ENCODE data around the gene CPD.
"Not testable (repeated sequence)": the region's sequence is repeated elsewhere in the genome, so short reads cannot be mapped to it uniquely, and the experiment has no call there.

CPD gene

GRCh38 chr17:30378825-30379302 lies at the start of gene CPD:
Gene CPD, plus strand, starts transcription at chr17:30378927. Its CDS starts 54 bp downstream, at chr17:30378981.
- peak; percentile 93 to 97 for DNase-seq (ENCODE audit: low read depth in 2 of 2)

DNA sequence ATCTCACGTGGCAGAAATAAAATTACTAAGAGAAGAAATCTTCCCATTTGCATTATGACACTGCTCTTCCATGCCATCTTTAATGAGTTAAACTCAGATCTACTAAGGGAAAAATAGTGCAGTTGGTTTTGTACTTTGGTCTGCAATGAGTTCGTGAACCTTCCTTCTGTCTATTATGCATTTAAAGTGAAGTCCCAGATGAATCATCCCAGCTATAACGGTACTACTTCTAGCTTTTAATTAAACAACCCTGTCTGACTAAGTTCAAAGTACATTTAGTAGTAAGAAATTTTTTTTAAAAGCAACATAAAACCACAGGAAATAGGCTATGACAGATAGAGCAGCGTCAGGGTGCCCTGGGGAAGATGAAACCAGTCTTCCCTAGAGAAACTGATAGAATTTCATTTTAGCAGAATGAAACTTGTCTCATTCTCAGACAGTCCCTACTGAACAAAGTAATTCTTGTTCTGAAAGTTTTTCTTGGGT lies 46.6 kb upstream of the CPD start:
- DNase-seq (ENCODE audit: low read depth in 2 of 2) = peak in 1 of 2 experiments; percentile 26

GRCh38 chr17:30333503-30334360 lies 45.0 kb upstream of the CPD start, which contains the start of gene TMIGD1:
Gene TMIGD1, minus strand, starts transcription at chr17:30334057. Its CDS starts 1,924 bp downstream, at chr17:30332133.
- DNase-seq (ENCODE audit: low read depth in 2 of 2) = no peak

DNA sequence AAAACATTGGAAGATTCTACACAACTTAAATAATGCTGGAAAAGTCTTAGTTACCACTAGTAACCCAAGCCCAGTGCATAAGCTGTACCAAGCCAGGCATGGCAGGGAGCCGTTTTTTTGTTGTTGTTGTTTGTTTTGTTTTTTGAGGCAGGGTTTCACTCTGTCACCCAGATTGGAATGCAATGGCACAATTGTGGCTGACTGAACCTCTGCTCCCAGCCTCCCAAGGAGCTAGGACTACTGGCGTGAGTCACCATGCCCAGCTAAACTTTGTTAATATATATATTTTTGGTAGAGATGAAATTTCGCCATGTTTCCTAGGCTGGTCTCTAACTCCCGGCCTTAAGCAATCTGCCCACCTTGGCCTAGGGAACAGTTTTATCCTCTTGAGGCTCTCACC lies 44.3 kb upstream of the CPD start:
- DNase-seq (ENCODE audit: low read depth in 2 of 2) = no peak

DNA sequence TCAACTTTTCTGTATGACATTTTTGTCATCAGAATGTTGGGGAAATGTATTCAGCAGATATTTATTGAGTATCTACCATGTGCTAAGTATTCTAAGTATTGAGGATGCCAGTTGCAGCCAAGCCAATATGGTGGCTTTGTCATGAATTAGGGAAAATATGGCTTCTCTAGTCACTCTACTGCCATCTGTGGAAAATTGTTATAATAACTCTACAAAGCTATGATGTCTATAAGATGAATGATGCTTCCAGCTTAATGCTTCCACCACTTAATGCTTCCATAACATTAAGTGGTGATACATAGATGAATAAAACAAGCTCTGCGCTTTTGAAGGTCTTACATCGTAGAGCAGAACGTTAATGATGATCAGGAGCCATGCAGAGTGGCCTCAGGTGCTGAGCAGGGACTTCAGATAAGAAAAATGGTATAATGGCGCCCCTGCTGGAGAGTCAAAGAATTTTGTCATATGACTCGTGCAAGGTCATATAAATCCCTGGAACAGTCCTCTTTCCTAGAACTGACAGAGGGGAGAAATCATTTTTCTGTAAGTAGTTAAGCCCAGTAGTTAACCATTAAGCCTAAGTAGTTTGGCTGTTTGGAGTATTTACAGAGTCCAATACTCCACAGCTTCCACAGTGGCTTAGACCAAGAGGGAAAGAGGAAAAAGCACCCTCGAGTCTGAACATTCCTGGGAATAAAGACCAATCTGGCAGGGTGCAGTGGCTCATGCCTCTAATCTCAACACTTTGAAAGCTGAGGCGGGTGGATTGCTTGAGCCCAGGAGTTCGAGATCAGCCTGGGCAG lies 42.2 kb upstream of the CPD start:
- DNase-seq (ENCODE audit: low read depth in 2 of 2) = peak in 1 of 2 experiments; percentile 53

GRCh38 chr17:30337393-30337999 lies 41.2 kb upstream of the CPD start:
- DNase-seq (ENCODE audit: low read depth in 2 of 2) = no peak

GRCh38 chr17:30339086-30339485 lies 39.6 kb upstream of the CPD start:
- no peak for DNase-seq (ENCODE audit: low read depth in 2 of 2)

- no peak for DNase-seq (ENCODE audit: low read depth in 2 of 2)
These were observed 37.8 kb upstream of the CPD start for GRCh38 chr17:30340801-30341356.

- DNase-seq (ENCODE audit: low read depth in 2 of 2) = no peak
These were observed 37.0 kb upstream of the CPD start for GRCh38 chr17:30341703-30342249.

GRCh38 chr17:30343244-30343643 lies 35.5 kb upstream of the CPD start:
- DNase-seq (ENCODE audit: low read depth in 2 of 2) = not testable (repeated sequence)

DNA sequence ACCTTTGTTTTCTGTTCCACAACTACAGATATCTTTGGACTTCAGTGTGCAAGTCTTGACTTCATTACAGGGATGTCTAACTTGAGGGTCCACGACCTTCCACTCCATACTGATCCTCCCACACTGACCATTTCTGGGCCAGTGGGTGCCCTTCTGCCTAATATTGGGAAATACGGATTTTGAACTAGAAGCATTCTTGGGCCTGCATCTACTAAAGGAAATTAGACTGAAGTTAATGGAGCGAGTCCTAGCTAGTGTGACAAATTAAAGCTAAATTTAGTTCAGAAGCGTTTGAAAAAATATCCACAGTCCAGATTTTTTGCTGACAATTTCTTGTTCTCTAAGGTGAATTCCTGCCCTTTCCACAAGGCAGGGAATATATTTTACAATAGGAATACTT lies 34.9 kb upstream of the CPD start:
- DNase-seq (ENCODE audit: low read depth in 2 of 2) = no peak

DNA sequence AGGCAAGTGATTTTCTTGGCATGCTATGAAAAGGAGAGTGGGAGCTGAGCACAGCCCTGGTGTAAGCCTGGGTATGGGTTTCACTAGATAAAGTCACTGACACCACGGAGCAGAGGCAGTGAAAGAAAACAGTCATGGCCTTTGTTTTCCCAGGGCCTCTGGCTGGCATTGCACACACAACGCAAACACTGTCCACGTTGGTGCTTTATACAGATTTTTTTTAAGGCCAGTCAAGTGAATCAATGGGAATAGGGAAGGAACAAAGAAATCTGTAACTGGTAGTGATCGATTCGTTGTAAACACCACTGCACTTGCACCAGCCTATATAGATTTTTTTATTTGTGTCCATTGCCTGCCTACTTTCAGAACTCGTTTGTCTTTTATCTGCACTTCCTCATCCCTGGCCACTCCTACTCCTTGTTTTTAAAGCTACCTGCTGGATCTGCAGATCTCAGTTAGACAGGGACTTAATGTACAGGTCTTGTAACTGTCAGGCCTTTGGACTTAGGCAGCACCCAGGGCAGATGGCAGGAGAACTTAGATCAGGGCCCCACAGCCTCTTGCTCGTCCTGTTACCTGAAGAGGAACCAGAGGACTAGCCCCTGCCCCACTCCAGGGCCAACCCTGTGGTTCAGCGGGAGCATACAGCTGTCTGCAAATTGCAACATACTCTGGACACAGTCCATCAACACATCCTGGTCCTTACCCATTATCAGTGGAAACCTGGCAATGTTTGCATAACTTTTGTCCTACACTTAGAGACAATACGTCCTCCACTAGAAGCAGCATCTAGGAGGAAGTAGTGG lies 34.2 kb upstream of the CPD start:
- no peak for DNase-seq (ENCODE audit: low read depth in 2 of 2)

GRCh38 chr17:30345089-30345433 lies 33.7 kb upstream of the CPD start:
- DNase-seq (ENCODE audit: low read depth in 2 of 2) = no peak

DNA sequence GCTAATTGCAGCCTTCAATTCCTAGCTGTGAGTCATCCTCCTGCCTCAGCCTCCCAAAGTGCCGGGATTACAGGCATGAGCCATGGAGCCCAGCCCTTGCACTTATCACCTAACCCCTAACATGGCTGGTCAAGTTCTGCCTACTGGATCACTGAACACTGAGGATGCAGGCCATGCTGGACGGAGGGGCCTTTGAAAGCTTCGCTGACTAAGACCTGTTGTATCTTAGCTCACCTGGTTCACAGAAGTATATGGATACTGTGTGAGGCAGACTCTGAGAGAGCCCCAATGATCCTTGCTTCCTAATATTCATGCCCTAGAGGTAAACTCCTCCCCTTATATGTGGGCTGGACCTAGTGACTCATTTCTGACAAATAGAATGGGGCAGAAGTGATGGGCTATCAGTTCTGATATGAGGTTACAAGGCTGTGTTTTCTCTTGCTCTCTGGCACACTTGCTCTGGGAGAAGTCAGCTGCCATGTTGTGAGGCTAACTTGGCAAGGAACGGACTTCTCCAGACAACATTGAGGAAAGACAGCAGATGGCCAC lies 33.1 kb upstream of the CPD start:
- no peak for DNase-seq (ENCODE audit: low read depth in 2 of 2)

GRCh38 chr17:30346221-30346795 lies 32.4 kb upstream of the CPD start:
- DNase-seq (ENCODE audit: low read depth in 2 of 2) = no peak

- no peak for DNase-seq (ENCODE audit: low read depth in 2 of 2)
These were observed 31.2 kb upstream of the CPD start for GRCh38 chr17:30347488-30347887.

DNA sequence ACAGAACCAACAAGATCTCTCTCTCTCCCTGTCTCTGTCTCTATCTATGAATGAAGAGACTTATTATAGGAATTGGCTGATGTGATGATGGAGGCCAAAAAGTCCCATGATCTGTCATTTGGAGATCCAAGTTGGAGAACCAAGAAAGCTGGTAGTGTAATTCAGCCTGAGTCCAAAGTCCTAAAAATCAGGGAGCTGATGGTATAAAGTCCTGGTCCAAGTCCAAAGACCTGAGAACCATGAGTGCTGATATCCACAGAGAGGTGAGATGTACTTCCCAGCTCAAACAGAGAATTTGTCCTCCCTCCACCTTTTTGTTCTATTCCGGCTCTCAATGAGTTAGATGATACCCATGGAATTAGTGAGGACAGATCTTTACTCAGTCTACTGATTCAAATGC lies 29.5 kb upstream of the CPD start:
- DNase-seq (ENCODE audit: low read depth in 2 of 2) = no peak

DNA sequence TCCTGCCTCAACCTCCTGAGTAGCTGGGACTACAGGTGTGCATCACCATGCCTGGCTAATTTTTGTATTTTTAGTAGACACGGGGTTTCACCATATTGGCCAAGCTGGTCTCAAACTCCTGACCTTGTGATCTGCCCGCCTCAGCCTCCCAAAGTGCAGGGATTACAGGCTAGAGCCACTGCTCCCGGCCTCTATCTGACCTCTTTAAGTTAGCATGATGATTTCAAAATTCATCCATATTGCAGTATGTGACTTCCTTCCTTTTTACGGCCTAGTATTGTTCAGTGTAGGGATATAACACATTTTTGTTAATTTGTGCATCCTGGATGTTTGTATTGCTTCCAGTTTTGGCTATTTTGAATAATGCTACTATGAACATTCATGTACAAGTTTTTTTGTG lies 27.5 kb upstream of the CPD start:
- not testable (repeated sequence) for DNase-seq (ENCODE audit: low read depth in 2 of 2)

DNA sequence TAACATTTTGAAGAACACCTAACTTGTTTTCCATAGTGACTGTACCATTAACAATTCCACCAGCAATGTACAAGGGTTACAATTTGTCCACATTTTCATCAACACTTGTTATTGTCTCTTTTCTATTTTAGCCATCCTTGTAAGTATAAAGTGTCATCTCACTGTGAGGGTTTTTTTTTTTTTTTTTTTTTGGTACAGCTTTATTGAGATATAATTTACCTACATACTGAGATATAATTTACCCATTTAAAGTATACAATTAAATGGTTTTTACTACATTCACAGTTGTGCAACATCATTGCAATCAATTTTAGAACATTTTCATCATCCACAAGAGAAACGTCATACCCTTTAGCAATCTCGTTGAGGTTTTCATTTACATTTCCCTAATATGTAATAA lies 27.0 kb upstream of the CPD start:
- no peak for DNase-seq (ENCODE audit: low read depth in 2 of 2)

- DNase-seq (ENCODE audit: low read depth in 2 of 2) = no peak
These were observed 26.4 kb upstream of the CPD start for GRCh38 chr17:30352240-30352814.

All from stimulated activated CD4-positive, alpha-beta T cell treated with anti-CD3 and anti-CD28 coated beads, Interleukin-12 subunit alpha, Interleukin-12 subunit beta, amount 100 ng/mL, for 24 hours (primary cell).